WTC11 (cell line): ENCODE measurements around the gene JADE1. TPM values are rescaled to one million over a fixed set of nuclear protein-coding genes. Genes with fewer than 3 reads are reported as not detected.

Experiments
- ATAC-seq: fragments of 200-7000 bp; cut with Tn5 transposase; 2 replicates; pipeline ENCODE4 v1.10.0; 2021; ENCODE audit warnings: mild to moderate bottlenecking, moderate library complexity
- CTCF ChIA-PET: fragments of 300-600 bp; sonication (Branson Sonifier 250); formaldehyde crosslinking; loops from one replicate; lab custom pipeline; 2021; ENCODE audit warnings: antibody characterized with exemption; lab: Charles Lee
- POLR2A ChIA-PET: fragments of 350-600 bp; sonication (Branson Sonifier 250); formaldehyde crosslinking; loops from one replicate; lab custom pipeline; 2021; ENCODE audit warnings: antibody characterized with exemption; lab: Charles Lee
- DNase-seq: peaks from one replicate; pipeline ENCODE4 v3.0.0; 2021; ENCODE audit warnings: low spot score
- H3K27ac Mint-ChIP-seq: 2 replicates; pipeline ENCODE4 v1.8.0; 2021; ENCODE audit warnings: mixed read lengths
- H3K27me3 Mint-ChIP-seq: 2 replicates; pipeline ENCODE4 v1.8.0; 2021; ENCODE audit warnings: low read depth, mild to moderate bottlenecking, moderate library complexity, mixed read lengths
- H3K36me3 Mint-ChIP-seq: 2 replicates; pipeline ENCODE4 v1.8.0; 2021; ENCODE audit warnings: mixed read lengths
- H3K4me1 Mint-ChIP-seq: 2 replicates; pipeline ENCODE4 v1.8.0; 2022; ENCODE audit warnings: mixed read lengths
- H3K4me3 Mint-ChIP-seq: 2 replicates; pipeline ENCODE4 v1.8.0; 2021; ENCODE audit warnings: mild to moderate bottlenecking, moderate library complexity, mixed read lengths
- H3K9me3 Mint-ChIP-seq: 2 replicates; pipeline ENCODE4 v1.8.0; 2021; ENCODE audit warnings: mixed read lengths
- FOXP1 ChIP-seq: sonication (generic); formaldehyde crosslinking; IDR thresholded peaks from 2 replicates; pipeline ENCODE4 v1.8.0; 2022; ENCODE audit warnings: missing genetic modification reagents, mild to moderate bottlenecking, moderate library complexity, borderline replicate concordance
- IRF2 ChIP-seq: sonication (generic); formaldehyde crosslinking; IDR thresholded peaks from 2 replicates; pipeline ENCODE4 v1.8.0; 2022; ENCODE audit warnings: low read depth, missing genetic modification reagents, borderline replicate concordance
- MXD4 ChIP-seq: fragments of 250-450 bp; sonication (Bioruptor Pico); IDR thresholded peaks from 2 replicates; pipeline ENCODE4 v1.8.0; 2021; ENCODE audit warnings: mild to moderate bottlenecking, moderate library complexity, borderline replicate concordance
- NFATC4 ChIP-seq: fragments of 250-450 bp; sonication (Bioruptor Pico); IDR thresholded peaks from 2 replicates; pipeline ENCODE4 v1.9.0; 2021; ENCODE audit warnings: mild to moderate bottlenecking
- NR3C1 ChIP-seq: sonication (generic); formaldehyde crosslinking; conservative IDR thresholded peaks from 2 replicates; pipeline ENCODE4 v1.8.1; 2023; ENCODE audit warnings: low read depth, mild to moderate bottlenecking, missing genetic modification reagents
- PRRX2 ChIP-seq: fragments of 250-450 bp; sonication (Bioruptor Pico); IDR thresholded peaks from 2 replicates; pipeline ENCODE4 v1.8.0; 2021; ENCODE audit warnings: mild to moderate bottlenecking
- RELA ChIP-seq: sonication (generic); formaldehyde crosslinking; IDR thresholded peaks from 2 replicates; pipeline ENCODE4 v1.8.1; 2022; ENCODE audit warnings: missing genetic modification reagents, mild to moderate bottlenecking, borderline replicate concordance
- RORB ChIP-seq: fragments of 250-450 bp; sonication (Bioruptor Pico); IDR thresholded peaks from 2 replicates; pipeline ENCODE4 v1.9.0; 2021; ENCODE audit warnings: mild to moderate bottlenecking
- ZBTB21 ChIP-seq: sonication (generic); formaldehyde crosslinking; IDR thresholded peaks from 2 replicates; pipeline ENCODE4 v1.8.1; 2023; ENCODE audit warnings: mild to moderate bottlenecking, missing genetic modification reagents, borderline replicate concordance
- ZNF138 ChIP-seq: sonication (generic); formaldehyde crosslinking; conservative IDR thresholded peaks from 2 replicates; pipeline ENCODE4 v1.8.1; 2022; ENCODE audit warnings: mild to moderate bottlenecking, moderate library complexity, missing genetic modification reagents
- ZNF263 ChIP-seq: sonication (generic); formaldehyde crosslinking; IDR thresholded peaks from 2 replicates; pipeline ENCODE4 v1.8.1; 2022; ENCODE audit warnings: low read depth, mild to moderate bottlenecking, moderate library complexity, missing genetic modification reagents
- ZNF671 ChIP-seq: fragments of 250-450 bp; sonication (Bioruptor Pico); IDR thresholded peaks from 2 replicates; pipeline ENCODE4 v1.8.0; 2021; ENCODE audit warnings: mild to moderate bottlenecking
- total RNA-seq: library from RNA; stranded (reverse); gene quantifications from 3 replicates; pipeline ENCODE4 v1.2.3, GENCODE V29; 2021
- TF ChIP-seq, protein P1 (sequence below): sonication (generic); formaldehyde crosslinking; IDR thresholded peaks from 2 replicates; pipeline ENCODE4 v1.8.1; 2023; ENCODE audit warnings: mild to moderate bottlenecking, missing genetic modification reagents, moderate library complexity
- TF ChIP-seq, protein P2 (sequence below): fragments of 200-600 bp; IDR thresholded peaks from 2 replicates; pipeline ENCODE4 v1.8.0; 2022; ENCODE audit warnings: antibody characterized with exemption
- TF ChIP-seq, protein P3 (sequence below): sonication (generic); formaldehyde crosslinking; IDR thresholded peaks from 2 replicates; pipeline ENCODE4 v1.8.1; 2022; ENCODE audit warnings: low read depth, mild to moderate bottlenecking, moderate library complexity, missing genetic modification reagents, borderline replicate concordance
- TF ChIP-seq, protein P4 (sequence below): fragments of 250-450 bp; sonication (Bioruptor Pico); IDR thresholded peaks from 2 replicates; pipeline ENCODE4 v2.1.2; 2022; ENCODE audit warnings: mild to moderate bottlenecking, moderate library complexity
- TF ChIP-seq, protein P5 (sequence below): sonication (generic); formaldehyde crosslinking; IDR thresholded peaks from 2 replicates; pipeline ENCODE4 v1.8.0; 2023; ENCODE audit warnings: missing genetic modification reagents
- TF ChIP-seq, protein P6 (sequence below): fragments of 250-450 bp; sonication (Bioruptor Pico); IDR thresholded peaks from 2 replicates; pipeline ENCODE4 v1.9.0; 2021; ENCODE audit warnings: mild to moderate bottlenecking, borderline replicate concordance
- TF ChIP-seq, protein P7 (sequence below): sonication (generic); formaldehyde crosslinking; conservative IDR thresholded peaks from 2 replicates; pipeline ENCODE4 v1.8.1; 2023; ENCODE audit warnings: mild to moderate bottlenecking, low read depth, missing genetic modification reagents, moderate library complexity
- TF ChIP-seq, protein P8 (sequence below): sonication (generic); formaldehyde crosslinking; conservative IDR thresholded peaks from 2 replicates; pipeline ENCODE4 v1.8.1; 2022; ENCODE audit warnings: mild to moderate bottlenecking, missing genetic modification reagents
- TF ChIP-seq, protein P9 (sequence below): sonication (generic); formaldehyde crosslinking; IDR thresholded peaks from 2 replicates; pipeline ENCODE4 v1.8.0; 2022; ENCODE audit warnings: mild to moderate bottlenecking, missing genetic modification reagents

Gene JADE1
- total RNA-seq, 1 experiment from 2014 or later: 132 TPM

DNA sequence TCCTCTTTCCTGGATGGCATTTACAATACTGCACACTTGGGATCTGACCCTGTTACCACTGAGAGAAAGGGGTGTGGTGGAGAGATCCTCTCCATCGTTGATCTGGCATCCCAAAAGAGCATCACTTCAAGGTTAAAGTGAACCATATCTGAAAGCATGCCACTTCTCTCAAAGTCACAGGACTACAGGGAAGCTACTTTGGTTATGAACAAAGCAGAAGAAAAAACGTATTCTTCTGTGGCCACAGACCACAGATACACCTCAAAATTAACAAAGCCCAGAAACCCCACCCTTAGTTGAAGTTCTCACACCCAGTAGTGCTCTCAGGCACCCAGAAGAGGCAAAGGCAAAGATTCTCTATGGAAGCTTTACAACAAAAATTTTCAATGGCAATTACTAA lies 108.3 kb downstream of the JADE1 start (continued):
- TF ChIP-seq, protein P1, sequence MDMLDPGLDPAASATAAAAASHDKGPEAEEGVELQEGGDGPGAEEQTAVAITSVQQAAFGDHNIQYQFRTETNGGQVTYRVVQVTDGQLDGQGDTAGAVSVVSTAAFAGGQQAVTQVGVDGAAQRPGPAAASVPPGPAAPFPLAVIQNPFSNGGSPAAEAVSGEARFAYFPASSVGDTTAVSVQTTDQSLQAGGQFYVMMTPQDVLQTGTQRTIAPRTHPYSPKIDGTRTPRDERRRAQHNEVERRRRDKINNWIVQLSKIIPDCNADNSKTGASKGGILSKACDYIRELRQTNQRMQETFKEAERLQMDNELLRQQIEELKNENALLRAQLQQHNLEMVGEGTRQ: no peak
- TF ChIP-seq ZNF263 (CRISPR knock-in tag) (no peak), RELA (CRISPR knock-in tag) (no peak), ZBTB21 (no peak), ZNF138 (no peak), NR3C1 (no peak), RORB (no peak)
- TF ChIP-seq, protein P2, sequence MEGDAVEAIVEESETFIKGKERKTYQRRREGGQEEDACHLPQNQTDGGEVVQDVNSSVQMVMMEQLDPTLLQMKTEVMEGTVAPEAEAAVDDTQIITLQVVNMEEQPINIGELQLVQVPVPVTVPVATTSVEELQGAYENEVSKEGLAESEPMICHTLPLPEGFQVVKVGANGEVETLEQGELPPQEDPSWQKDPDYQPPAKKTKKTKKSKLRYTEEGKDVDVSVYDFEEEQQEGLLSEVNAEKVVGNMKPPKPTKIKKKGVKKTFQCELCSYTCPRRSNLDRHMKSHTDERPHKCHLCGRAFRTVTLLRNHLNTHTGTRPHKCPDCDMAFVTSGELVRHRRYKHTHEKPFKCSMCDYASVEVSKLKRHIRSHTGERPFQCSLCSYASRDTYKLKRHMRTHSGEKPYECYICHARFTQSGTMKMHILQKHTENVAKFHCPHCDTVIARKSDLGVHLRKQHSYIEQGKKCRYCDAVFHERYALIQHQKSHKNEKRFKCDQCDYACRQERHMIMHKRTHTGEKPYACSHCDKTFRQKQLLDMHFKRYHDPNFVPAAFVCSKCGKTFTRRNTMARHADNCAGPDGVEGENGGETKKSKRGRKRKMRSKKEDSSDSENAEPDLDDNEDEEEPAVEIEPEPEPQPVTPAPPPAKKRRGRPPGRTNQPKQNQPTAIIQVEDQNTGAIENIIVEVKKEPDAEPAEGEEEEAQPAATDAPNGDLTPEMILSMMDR: no peak
- TF ChIP-seq, protein P3, sequence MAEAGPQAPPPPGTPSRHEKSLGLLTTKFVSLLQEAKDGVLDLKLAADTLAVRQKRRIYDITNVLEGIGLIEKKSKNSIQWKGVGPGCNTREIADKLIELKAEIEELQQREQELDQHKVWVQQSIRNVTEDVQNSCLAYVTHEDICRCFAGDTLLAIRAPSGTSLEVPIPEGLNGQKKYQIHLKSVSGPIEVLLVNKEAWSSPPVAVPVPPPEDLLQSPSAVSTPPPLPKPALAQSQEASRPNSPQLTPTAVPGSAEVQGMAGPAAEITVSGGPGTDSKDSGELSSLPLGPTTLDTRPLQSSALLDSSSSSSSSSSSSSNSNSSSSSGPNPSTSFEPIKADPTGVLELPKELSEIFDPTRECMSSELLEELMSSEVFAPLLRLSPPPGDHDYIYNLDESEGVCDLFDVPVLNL (CRISPR knock-in tag): no peak
- TF ChIP-seq, protein P4, sequence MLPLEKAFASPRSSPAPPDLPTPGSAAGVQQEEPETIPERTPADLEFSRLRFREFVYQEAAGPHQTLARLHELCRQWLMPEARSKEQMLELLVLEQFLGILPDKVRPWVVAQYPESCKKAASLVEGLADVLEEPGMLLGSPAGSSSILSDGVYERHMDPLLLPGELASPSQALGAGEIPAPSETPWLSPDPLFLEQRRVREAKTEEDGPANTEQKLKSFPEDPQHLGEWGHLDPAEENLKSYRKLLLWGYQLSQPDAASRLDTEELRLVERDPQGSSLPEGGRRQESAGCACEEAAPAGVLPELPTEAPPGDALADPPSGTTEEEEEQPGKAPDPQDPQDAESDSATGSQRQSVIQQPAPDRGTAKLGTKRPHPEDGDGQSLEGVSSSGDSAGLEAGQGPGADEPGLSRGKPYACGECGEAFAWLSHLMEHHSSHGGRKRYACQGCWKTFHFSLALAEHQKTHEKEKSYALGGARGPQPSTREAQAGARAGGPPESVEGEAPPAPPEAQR: no peak

DNA sequence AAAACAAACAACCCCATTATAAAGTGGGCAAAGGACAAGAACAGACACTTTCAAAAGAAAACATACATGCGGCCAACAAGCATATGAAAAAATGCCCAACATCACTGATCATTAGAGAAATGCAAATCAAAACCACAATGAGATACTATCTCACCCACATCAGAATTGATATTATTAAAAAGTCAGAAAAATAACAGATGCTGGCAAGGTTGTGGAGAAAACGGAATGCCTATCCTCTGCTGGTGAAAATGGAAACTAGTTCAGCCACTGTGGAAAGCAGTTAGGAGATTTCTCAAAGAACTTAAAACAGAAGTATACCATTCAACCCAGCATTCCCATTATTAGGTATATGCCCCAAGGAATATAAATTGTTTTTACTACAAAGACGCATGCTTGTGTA lies 112.5 kb downstream of the JADE1 start:
- TF ChIP-seq, protein P5, sequence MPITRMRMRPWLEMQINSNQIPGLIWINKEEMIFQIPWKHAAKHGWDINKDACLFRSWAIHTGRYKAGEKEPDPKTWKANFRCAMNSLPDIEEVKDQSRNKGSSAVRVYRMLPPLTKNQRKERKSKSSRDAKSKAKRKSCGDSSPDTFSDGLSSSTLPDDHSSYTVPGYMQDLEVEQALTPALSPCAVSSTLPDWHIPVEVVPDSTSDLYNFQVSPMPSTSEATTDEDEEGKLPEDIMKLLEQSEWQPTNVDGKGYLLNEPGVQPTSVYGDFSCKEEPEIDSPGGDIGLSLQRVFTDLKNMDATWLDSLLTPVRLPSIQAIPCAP (CRISPR knock-in tag): no peak
- TF ChIP-seq NR3C1: no peak
- TF ChIP-seq, protein P6, sequence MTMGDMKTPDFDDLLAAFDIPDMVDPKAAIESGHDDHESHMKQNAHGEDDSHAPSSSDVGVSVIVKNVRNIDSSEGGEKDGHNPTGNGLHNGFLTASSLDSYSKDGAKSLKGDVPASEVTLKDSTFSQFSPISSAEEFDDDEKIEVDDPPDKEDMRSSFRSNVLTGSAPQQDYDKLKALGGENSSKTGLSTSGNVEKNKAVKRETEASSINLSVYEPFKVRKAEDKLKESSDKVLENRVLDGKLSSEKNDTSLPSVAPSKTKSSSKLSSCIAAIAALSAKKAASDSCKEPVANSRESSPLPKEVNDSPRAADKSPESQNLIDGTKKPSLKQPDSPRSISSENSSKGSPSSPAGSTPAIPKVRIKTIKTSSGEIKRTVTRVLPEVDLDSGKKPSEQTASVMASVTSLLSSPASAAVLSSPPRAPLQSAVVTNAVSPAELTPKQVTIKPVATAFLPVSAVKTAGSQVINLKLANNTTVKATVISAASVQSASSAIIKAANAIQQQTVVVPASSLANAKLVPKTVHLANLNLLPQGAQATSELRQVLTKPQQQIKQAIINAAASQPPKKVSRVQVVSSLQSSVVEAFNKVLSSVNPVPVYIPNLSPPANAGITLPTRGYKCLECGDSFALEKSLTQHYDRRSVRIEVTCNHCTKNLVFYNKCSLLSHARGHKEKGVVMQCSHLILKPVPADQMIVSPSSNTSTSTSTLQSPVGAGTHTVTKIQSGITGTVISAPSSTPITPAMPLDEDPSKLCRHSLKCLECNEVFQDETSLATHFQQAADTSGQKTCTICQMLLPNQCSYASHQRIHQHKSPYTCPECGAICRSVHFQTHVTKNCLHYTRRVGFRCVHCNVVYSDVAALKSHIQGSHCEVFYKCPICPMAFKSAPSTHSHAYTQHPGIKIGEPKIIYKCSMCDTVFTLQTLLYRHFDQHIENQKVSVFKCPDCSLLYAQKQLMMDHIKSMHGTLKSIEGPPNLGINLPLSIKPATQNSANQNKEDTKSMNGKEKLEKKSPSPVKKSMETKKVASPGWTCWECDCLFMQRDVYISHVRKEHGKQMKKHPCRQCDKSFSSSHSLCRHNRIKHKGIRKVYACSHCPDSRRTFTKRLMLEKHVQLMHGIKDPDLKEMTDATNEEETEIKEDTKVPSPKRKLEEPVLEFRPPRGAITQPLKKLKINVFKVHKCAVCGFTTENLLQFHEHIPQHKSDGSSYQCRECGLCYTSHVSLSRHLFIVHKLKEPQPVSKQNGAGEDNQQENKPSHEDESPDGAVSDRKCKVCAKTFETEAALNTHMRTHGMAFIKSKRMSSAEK (CRISPR knock-in tag): no peak
- TF ChIP-seq, protein P7, sequence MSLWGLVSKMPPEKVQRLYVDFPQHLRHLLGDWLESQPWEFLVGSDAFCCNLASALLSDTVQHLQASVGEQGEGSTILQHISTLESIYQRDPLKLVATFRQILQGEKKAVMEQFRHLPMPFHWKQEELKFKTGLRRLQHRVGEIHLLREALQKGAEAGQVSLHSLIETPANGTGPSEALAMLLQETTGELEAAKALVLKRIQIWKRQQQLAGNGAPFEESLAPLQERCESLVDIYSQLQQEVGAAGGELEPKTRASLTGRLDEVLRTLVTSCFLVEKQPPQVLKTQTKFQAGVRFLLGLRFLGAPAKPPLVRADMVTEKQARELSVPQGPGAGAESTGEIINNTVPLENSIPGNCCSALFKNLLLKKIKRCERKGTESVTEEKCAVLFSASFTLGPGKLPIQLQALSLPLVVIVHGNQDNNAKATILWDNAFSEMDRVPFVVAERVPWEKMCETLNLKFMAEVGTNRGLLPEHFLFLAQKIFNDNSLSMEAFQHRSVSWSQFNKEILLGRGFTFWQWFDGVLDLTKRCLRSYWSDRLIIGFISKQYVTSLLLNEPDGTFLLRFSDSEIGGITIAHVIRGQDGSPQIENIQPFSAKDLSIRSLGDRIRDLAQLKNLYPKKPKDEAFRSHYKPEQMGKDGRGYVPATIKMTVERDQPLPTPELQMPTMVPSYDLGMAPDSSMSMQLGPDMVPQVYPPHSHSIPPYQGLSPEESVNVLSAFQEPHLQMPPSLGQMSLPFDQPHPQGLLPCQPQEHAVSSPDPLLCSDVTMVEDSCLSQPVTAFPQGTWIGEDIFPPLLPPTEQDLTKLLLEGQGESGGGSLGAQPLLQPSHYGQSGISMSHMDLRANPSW (CRISPR knock-in tag): no peak
- no peak for TF ChIP-seq ZNF138
- TF ChIP-seq, protein P8, sequence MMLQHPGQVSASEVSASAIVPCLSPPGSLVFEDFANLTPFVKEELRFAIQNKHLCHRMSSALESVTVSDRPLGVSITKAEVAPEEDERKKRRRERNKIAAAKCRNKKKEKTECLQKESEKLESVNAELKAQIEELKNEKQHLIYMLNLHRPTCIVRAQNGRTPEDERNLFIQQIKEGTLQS (CRISPR knock-in tag): no peak
- no peak for TF ChIP-seq ZNF671
- TF ChIP-seq, protein P9, sequence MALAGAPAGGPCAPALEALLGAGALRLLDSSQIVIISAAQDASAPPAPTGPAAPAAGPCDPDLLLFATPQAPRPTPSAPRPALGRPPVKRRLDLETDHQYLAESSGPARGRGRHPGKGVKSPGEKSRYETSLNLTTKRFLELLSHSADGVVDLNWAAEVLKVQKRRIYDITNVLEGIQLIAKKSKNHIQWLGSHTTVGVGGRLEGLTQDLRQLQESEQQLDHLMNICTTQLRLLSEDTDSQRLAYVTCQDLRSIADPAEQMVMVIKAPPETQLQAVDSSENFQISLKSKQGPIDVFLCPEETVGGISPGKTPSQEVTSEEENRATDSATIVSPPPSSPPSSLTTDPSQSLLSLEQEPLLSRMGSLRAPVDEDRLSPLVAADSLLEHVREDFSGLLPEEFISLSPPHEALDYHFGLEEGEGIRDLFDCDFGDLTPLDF: no peak
- no peak for TF ChIP-seq IRF2 (CRISPR knock-in tag)
- no peak for TF ChIP-seq MXD4 (CRISPR knock-in tag)
- no peak for TF ChIP-seq NFATC4 (CRISPR knock-in tag)
- no peak for TF ChIP-seq PRRX2
- no peak for TF ChIP-seq FOXP1 (CRISPR knock-in tag)
- TF ChIP-seq, all 79 proteins: peak for 0
- CTCF ChIA-PET: no interaction called here
- Mint-ChIP-seq H3K27ac (no peak overlapping the region), H3K27me3 (no peaks in the 10 kb centered on the region), H3K9me3 (no peaks in the 10 kb centered on the region), H3K4me3 (no peak overlapping the region), H3K36me3 (no peaks in the 10 kb centered on the region), H3K4me1 (no peaks in the 10 kb centered on the region)
- ATAC-seq: no peak
- POLR2A ChIA-PET: no interaction called here
- DNase-seq: no peak
